ENCODE data around the gene CCDC154.

The CCDC154 gene

GRCh38 chr16:1455190-1456171 lies 11.1 kb upstream of the CCDC154 start:
- TF ChIP-seq POLR2A (IDR thresholded peaks at IDR 0.05; ENCODE audit: low read depth, low read length), result no peak
- DNase-seq (ENCODE audit: insufficient read length, low spot score), result no peak
- FAIRE-seq, result no peak

- TF ChIP-seq POLR2A (IDR thresholded peaks at IDR 0.05; ENCODE audit: low read depth, low read length), result no peak
- FAIRE-seq (no peak), DNase-seq (ENCODE audit: insufficient read length, low spot score) (no peak)
These were observed 10.2 kb upstream of the CCDC154 start for GRCh38 chr16:1454561-1454960.

DNA sequence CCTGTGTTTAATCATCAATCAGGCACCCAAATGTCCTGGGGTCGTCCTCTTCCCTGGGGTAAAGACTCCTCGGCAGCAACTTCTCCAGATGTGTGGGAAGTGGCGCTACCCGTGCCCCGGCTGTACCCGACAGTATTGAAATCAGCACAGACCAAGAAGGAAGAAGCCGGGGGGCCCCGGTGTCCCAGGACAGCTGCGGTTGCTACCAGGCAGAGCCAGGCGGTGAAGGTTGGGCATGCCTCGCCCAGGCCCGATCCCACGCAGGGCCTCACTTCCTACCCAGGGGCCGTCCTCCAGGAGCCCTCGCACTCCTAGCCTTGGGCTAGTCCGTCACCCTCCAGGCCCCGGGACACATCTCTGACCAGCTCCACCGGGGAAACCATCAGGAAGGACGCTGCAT lies 9.0 kb upstream of the CCDC154 start:
- no peak for DNase-seq (ENCODE audit: insufficient read length, low spot score)
- FAIRE-seq, result no peak
- TF ChIP-seq POLR2A (IDR thresholded peaks at IDR 0.05; ENCODE audit: low read depth, low read length), result no peak

- no peak for DNase-seq (ENCODE audit: insufficient read length, low spot score)
- no peak for FAIRE-seq
- no peak for TF ChIP-seq POLR2A (IDR thresholded peaks at IDR 0.05; ENCODE audit: low read depth, low read length)
These were observed 8.2 kb upstream of the CCDC154 start for GRCh38 chr16:1452530-1452929.

DNA sequence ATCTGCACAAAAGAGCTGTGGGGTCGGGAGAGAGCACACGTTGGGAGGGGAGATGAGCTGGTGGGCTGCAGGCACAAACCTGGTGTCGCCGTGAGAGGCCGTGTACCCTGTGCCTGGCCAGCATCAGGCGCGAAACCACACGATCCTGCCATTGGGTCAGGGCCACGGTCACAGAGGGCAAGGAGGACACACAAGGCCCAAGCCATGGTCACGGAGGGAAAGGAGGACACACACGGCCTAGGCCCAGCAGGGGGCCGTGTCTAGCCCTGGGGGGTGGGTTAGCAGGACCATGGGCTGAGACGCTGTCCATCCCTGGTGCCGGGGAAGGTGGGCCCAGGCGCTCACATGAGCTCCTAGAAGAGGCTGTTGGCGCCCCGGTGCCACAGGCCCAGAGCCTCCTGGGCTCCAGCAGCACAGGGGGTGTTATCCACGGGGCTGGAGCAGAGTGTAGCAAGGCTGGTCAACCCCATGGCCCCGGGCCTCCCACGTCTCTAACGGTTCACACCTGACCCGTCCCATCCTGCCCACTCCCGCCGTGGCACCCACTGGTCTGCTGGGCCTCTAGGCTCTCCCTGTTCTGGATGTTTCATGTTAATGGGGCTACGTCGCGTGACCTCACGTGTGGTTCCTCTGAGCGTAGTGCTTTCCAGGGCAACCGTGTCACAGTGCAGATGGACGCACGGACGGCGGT lies 7.5 kb upstream of the CCDC154 start:
- FAIRE-seq (no peak), DNase-seq (ENCODE audit: insufficient read length, low spot score) (no peak)
- TF ChIP-seq POLR2A (IDR thresholded peaks at IDR 0.05; ENCODE audit: low read depth, low read length), result no peak

DNA sequence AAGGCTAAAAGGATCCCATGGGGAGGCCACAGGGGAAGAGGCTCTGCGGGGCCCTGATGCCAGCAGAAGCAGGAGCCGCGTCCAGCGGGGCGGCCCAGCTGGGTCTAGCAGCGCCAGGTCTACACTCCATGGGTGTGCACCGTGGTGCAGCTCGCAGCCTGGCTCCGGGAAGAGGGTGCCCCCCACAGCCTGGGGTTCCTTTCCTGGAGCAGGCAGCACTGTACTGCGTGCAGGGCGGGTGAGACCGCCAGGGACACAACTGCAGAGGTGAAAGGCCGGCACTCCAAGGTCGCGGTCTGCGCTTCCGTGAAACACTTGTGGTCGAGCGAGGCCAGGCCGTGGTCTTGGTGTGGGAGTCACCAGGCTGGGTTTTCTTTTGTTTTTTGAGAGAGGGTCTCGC lies 6.5 kb upstream of the CCDC154 start:
- no peak for FAIRE-seq
- DNase-seq (ENCODE audit: insufficient read length, low spot score), result no peak
- no peak for TF ChIP-seq POLR2A (IDR thresholded peaks at IDR 0.05; ENCODE audit: low read depth, low read length)

GRCh38 chr16:1450218-1450617 lies 5.9 kb upstream of the CCDC154 start:
- TF ChIP-seq POLR2A (IDR thresholded peaks at IDR 0.05; ENCODE audit: low read depth, low read length), result no peak
- DNase-seq (ENCODE audit: insufficient read length, low spot score) (no peak), FAIRE-seq (no peak)

- no peak for FAIRE-seq
- DNase-seq (ENCODE audit: insufficient read length, low spot score), result no peak
- TF ChIP-seq POLR2A (IDR thresholded peaks at IDR 0.05; ENCODE audit: low read depth, low read length), result no peak
These were observed 4.9 kb upstream of the CCDC154 start for GRCh38 chr16:1449201-1449788.

DNA sequence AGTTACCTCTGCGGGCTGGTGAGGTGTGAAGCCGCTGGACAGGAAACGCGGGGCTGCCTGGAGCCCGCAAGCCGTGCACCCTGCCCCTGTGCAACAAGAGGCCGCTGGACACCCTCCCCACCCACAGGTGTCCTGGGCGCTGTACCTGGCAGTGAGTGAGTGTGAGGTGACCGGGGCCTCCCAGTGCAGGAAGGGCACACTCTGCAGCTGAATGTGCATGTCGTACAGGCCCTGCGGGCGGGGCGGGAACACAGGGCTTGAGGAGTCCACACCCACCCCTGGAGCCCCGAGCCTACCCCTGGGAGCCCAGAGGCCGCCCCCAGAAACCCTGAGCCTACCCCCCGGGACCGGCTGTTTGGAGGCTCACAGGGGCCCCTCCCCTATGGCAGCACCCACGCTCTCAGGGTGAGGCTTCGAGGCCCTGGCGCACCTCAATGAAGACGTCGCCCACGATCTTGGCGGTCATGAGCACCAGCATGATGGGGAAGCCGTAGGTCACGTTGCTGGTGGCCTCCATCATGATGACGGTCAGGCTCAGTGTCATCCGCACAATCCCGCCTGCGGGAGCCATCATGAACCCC lies 4.3 kb upstream of the CCDC154 start:
- DNase-seq (ENCODE audit: insufficient read length, low spot score) (no peak), FAIRE-seq (no peak)
- no peak for TF ChIP-seq POLR2A (IDR thresholded peaks at IDR 0.05; ENCODE audit: low read depth, low read length)

DNA sequence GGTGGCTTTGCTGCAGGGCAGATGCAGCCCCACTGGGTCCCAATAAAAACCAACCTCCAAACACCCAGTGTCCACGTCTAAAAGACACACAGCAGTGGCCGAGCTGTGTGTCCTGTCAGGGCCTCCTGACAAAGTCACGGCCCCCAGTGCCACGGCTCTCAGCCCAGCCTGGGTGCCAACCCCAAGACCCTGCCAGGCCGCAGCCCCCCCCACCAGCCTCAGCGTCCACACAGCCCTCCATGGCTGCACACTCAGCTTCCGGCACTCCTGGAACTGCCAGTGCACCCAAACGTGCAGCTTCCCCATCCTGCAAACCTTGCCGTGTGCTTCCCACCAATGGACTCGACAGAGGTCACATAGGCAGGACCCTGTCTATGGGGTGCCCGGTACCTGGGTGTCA lies 3.6 kb upstream of the CCDC154 start:
- no peak for TF ChIP-seq POLR2A (IDR thresholded peaks at IDR 0.05; ENCODE audit: low read depth, low read length)
- DNase-seq (ENCODE audit: insufficient read length, low spot score), result no peak
- no peak for FAIRE-seq

GRCh38 chr16:1446296-1447080 lies 2.1 kb upstream of the CCDC154 start:
- DNase-seq (ENCODE audit: insufficient read length, low spot score) (no peak), FAIRE-seq (no peak)
- no peak for TF ChIP-seq POLR2A (IDR thresholded peaks at IDR 0.05; ENCODE audit: low read depth, low read length)

GRCh38 chr16:1445518-1446203 lies 1.3 kb upstream of the CCDC154 start:
- no peak for DNase-seq (ENCODE audit: insufficient read length, low spot score)
- TF ChIP-seq POLR2A (IDR thresholded peaks at IDR 0.05; ENCODE audit: low read depth, low read length), result no peak
- no peak for FAIRE-seq
